Adipocyte (in vitro differentiated cells): ENCODE data around the gene GRIK4.

Experiments
- DNase-seq: peaks from one replicate; pipeline ENCODE4 v3.0.0-alpha.2; 2015; ENCODE audit warnings: low read depth
- H3K27me3 ChIP-seq: replicated peaks from 2 replicates; pipeline ENCODE4 v1.7.0; 2013; ENCODE audit warnings: mild to moderate bottlenecking, low read length, moderate library complexity; ENCODE audit not compliant: control insufficient read depth, insufficient read depth
- H3K36me3 ChIP-seq: 2 replicates; pipeline ENCODE4 v1.7.0; 2013; ENCODE audit warnings: low read length, mild to moderate bottlenecking, moderate library complexity; ENCODE audit not compliant: control insufficient read depth, insufficient read depth, severe bottlenecking
- H3K4me1 ChIP-seq: 2 replicates; pipeline ENCODE4 v1.7.0; 2013; ENCODE audit warnings: mild to moderate bottlenecking, low read length, moderate library complexity; ENCODE audit not compliant: control insufficient read depth, insufficient read depth
- H3K4me3 ChIP-seq: 2 replicates; pipeline ENCODE4 v1.7.0; 2013; ENCODE audit warnings: mild to moderate bottlenecking, low read length, moderate library complexity
- H3K9ac ChIP-seq: 2 replicates; pipeline ENCODE4 v1.7.0; 2013; ENCODE audit warnings: mild to moderate bottlenecking, low read length, moderate library complexity
- H3K9me3 ChIP-seq: 2 replicates; pipeline ENCODE4 v1.7.0; 2013; ENCODE audit warnings: mild to moderate bottlenecking, low read length, moderate library complexity; ENCODE audit not compliant: control insufficient read depth

GRIK4 gene

GRCh38 chr11:120511116-120511819 is at the start of gene GRIK4:
Gene GRIK4 (plus strand): TSS chr11:120511748. CDS start chr11:120660319, 148,571 bp downstream.
- DNase-seq: peak; percentile 92
- Histone ChIP-seq H3K9ac (no peak within 1 kb of the TSS), H3K4me3 (peak within 1 kb of the TSS; percentile 64), H3K27me3 (peaks cover 49% of the 10 kb centered on the region), H3K4me1 (no peaks in the 10 kb centered on the region), H3K9me3 (no peaks in the 10 kb centered on the region), H3K36me3 (no peaks in the 10 kb centered on the region)

DNA sequence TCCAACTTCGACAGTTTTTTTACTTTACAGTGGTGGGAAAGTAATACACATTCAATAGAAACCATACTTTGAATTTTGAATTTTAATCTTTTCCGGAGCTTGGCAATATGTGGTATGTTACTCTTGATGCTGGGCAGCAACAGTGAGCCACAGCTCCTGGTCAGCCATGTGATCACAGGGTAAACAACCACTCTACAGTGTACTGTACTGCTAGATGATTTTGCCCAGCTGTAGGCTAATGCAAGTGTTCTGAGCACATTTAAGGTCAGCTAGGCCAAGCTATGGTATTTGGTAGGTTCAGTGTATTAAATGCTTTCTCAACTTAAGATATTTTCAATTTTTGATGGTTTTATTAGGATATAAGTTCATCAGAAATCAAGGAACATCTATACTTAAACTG is 48.7 kb upstream of the GRIK4 start:
- Histone ChIP-seq H3K4me3 (no peak overlapping the region), H3K9me3 (no peaks in the 10 kb centered on the region), H3K9ac (no peak overlapping the region), H3K36me3 (peaks cover 89% of the 10 kb centered on the region), H3K4me1 (no peaks in the 10 kb centered on the region), H3K27me3 (no peaks in the 10 kb centered on the region)
- DNase-seq: peak; percentile 17

GRCh38 chr11:120465921-120466534 is 45.5 kb upstream of the GRIK4 start:
- H3K4me3 ChIP-seq: no peak overlapping the region
- peaks cover 6% of the 10 kb centered on the region for H3K4me1 ChIP-seq
- DNase-seq: no peak
- H3K9ac ChIP-seq: no peak overlapping the region
- H3K36me3 ChIP-seq: peaks cover 91% of the 10 kb centered on the region
- no peaks in the 10 kb centered on the region for H3K27me3 ChIP-seq
- no peaks in the 10 kb centered on the region for H3K9me3 ChIP-seq

DNA sequence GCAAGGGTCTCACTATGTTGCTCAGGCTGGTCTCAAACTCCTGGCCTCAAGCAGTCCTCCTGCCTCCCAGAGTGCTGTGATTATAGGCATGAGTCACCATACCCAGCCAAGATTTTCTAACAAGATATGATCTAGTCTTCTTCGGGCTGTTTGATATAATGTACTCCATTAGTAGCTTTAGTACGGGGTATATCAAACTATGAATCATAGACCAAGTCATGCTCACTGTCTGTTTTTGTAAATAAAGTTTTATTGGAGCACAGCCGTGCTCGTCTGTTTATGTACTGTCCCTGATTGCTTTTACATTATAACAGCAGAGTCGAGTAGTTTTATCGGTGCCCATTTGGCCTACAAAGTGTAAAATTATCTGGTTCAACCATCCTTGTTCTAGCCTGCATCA is 43.9 kb upstream of the GRIK4 start:
- no peaks in the 10 kb centered on the region for H3K27me3 ChIP-seq
- DNase-seq: no peak
- peaks cover 81% of the 10 kb centered on the region for H3K36me3 ChIP-seq
- H3K4me3 ChIP-seq: no peak overlapping the region
- no peaks in the 10 kb centered on the region for H3K9me3 ChIP-seq
- no peak overlapping the region for H3K9ac ChIP-seq
- peaks cover 15% of the 10 kb centered on the region for H3K4me1 ChIP-seq

DNA sequence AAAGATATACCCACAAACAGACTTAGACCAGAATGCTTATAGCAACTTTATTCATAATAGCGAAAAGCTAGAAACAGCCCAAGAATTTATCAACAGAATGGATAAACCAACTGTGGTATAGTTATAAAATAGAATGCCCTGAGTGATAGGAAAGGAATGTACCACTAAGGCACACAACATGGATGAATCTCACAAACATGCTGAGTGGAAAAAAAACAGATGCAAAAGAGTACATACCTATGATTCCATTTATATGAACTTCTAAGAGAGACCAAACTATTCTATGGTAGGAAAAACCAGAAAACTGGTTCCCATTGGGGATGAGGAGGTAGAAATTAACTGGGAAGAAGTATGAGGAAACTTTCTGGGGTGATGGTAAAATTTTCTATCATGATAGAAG is 40.4 kb upstream of the GRIK4 start:
- Histone ChIP-seq H3K27me3 (no peaks in the 10 kb centered on the region), H3K9ac (no peak overlapping the region), H3K9me3 (no peaks in the 10 kb centered on the region), H3K36me3 (peaks cover 84% of the 10 kb centered on the region), H3K4me3 (no peak overlapping the region), H3K4me1 (peaks cover 15% of the 10 kb centered on the region)
- peak; percentile 77 for DNase-seq

- H3K36me3 ChIP-seq: peaks cover 84% of the 10 kb centered on the region
- no peak overlapping the region for H3K4me3 ChIP-seq
These were observed 39.6 kb upstream of the GRIK4 start for GRCh38 chr11:120471994-120472393.

DNA sequence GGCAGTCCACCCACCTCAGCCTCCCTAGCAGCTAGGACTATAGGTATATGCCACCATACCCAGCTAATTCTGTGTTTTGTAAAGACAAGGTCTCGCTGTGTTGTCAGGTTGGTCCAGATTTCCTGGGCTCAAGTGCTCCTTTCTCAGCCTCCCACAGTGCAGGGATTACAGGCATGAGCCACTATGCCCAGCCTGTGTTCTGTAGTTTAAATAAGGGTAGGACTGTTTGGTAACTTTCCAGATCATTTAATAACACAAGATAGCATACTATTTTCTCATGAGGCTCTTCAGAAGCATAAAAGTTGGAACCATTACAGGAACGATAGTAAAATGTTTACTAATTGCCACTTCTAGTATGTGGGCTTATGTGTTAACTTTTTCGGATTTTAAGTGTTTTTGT is 38.0 kb upstream of the GRIK4 start:
- Histone ChIP-seq H3K9me3 (no peaks in the 10 kb centered on the region), H3K27me3 (no peaks in the 10 kb centered on the region), H3K9ac (no peak overlapping the region), H3K4me3 (no peak overlapping the region), H3K4me1 (peaks cover 15% of the 10 kb centered on the region), H3K36me3 (peaks cover 86% of the 10 kb centered on the region)
- no peak for DNase-seq

More at GRCh38 chr11:120471994-120472393, 39.6 kb upstream of the GRIK4 start:
- Histone ChIP-seq H3K27me3 (no peaks in the 10 kb centered on the region), H3K9ac (no peak overlapping the region), H3K9me3 (no peaks in the 10 kb centered on the region), H3K4me1 (peaks cover 15% of the 10 kb centered on the region)
- no peak for DNase-seq

GRCh38 chr11:120482149-120482548 is 29.4 kb upstream of the GRIK4 start:
- peaks cover 81% of the 10 kb centered on the region for H3K36me3 ChIP-seq
- DNase-seq: no peak

DNA sequence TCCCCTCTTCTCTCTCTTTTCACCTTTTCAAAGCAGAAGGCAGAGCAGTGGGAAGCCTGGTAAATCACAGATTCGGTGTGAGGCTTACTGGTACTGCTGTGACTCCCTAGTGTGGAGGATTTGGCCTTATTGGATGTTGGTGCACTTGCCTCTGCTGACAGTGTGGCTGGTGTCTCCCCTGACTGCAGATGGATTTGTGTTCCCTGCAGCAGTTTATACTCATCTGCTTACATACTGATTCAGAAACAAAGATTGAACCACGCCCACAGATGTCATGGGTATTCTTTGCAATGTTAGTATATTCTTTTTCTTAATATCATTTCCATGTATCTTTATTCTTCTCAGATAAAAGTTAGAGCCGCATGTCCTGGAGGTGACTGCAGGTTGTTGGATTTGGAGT is 26.8 kb upstream of the GRIK4 start:
- Histone ChIP-seq H3K4me3 (no peak overlapping the region), H3K9me3 (no peaks in the 10 kb centered on the region), H3K9ac (no peak overlapping the region), H3K36me3 (peaks cover 60% of the 10 kb centered on the region), H3K4me1 (peaks cover 4% of the 10 kb centered on the region), H3K27me3 (no peaks in the 10 kb centered on the region)
- DNase-seq: no peak

More at GRCh38 chr11:120482149-120482548, 29.4 kb upstream of the GRIK4 start:
- Histone ChIP-seq H3K27me3 (no peaks in the 10 kb centered on the region), H3K9ac (no peak overlapping the region), H3K4me1 (peaks cover 4% of the 10 kb centered on the region), H3K4me3 (no peak overlapping the region), H3K9me3 (no peaks in the 10 kb centered on the region)

- no peaks in the 10 kb centered on the region for H3K27me3 ChIP-seq
- no peak overlapping the region for H3K9ac ChIP-seq
- no peaks in the 10 kb centered on the region for H3K9me3 ChIP-seq
- H3K36me3 ChIP-seq: peaks cover 51% of the 10 kb centered on the region
- H3K4me3 ChIP-seq: no peak overlapping the region
- peaks cover 4% of the 10 kb centered on the region for H3K4me1 ChIP-seq
- DNase-seq: no peak
These were observed 25.4 kb upstream of the GRIK4 start for GRCh38 chr11:120486138-120486537.

DNA sequence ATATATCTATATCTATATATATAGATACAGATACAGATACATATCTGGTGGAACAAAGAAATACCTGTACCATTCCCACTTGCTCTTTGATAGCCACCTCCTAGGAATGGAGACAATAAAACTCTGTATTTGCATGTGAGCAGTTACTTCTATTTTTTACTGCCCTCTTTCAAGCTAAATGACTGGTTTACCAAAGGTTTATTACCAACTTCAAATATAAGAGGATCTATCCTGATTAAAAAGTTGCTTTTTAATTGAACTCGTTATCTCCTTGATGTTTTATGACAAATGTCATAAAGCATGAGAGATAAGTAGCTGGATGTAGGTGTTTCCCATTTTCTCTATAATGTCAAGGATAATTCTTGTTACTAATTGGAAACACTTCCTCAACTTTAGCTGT is 21.7 kb upstream of the GRIK4 start:
- H3K9ac ChIP-seq: no peak overlapping the region
- H3K9me3 ChIP-seq: no peaks in the 10 kb centered on the region
- H3K27me3 ChIP-seq: no peaks in the 10 kb centered on the region
- no peaks in the 10 kb centered on the region for H3K4me1 ChIP-seq
- H3K4me3 ChIP-seq: no peak overlapping the region
- DNase-seq: no peak
- H3K36me3 ChIP-seq: peaks cover 36% of the 10 kb centered on the region
